Keratinocyte (primary cell): Measurements from ENCODE around the gene MYOM1.

Experiments used
- EZH2 ChIP-seq: IDR thresholded peaks from one replicate; pipeline ENCODE4 v1.6.1; 2012; ENCODE audit warnings: inconsistent platforms, mild to moderate bottlenecking, low read length, moderate library complexity
- TF ChIP-seq, protein P1 (sequence below), 3 experiments: IDR thresholded peaks in 1 of 3; conservative IDR thresholded peaks in 1 of 3; optimal IDR thresholded peaks in 1 of 3; 2 replicates in 2 of 3; 3 replicates in 1 of 3; pipeline versions ENCODE3 to v1.5.1; 2011; ENCODE audit warnings: low read length in 3 of 3, mild to moderate bottlenecking in 3 of 3, moderate library complexity in 2 of 3, control low read depth in 1 of 3, inconsistent platforms in 1 of 3; ENCODE audit not compliant: insufficient read depth in 2 of 3; ENCODE audit errors: extremely low read depth in 1 of 3

GRCh38 chr18:3051718-3052410 lies 167.9 kb downstream of the MYOM1 start:
- TF ChIP-seq, protein P1, sequence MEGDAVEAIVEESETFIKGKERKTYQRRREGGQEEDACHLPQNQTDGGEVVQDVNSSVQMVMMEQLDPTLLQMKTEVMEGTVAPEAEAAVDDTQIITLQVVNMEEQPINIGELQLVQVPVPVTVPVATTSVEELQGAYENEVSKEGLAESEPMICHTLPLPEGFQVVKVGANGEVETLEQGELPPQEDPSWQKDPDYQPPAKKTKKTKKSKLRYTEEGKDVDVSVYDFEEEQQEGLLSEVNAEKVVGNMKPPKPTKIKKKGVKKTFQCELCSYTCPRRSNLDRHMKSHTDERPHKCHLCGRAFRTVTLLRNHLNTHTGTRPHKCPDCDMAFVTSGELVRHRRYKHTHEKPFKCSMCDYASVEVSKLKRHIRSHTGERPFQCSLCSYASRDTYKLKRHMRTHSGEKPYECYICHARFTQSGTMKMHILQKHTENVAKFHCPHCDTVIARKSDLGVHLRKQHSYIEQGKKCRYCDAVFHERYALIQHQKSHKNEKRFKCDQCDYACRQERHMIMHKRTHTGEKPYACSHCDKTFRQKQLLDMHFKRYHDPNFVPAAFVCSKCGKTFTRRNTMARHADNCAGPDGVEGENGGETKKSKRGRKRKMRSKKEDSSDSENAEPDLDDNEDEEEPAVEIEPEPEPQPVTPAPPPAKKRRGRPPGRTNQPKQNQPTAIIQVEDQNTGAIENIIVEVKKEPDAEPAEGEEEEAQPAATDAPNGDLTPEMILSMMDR (optimal IDR thresholded peaks at IDR 0.05 in 1 of 3, IDR thresholded peaks at IDR 0.05 in 1 of 3, conservative IDR thresholded peaks at IDR 0.05 in 1 of 3; ENCODE audit: extremely low read depth in 1 of 3, insufficient read depth in 2 of 3, low read length in 3 of 3): no peak
- no peak for TF ChIP-seq EZH2
